ENCODE results near the gene MORC2. TPM values are rescaled to one million over a fixed set of nuclear protein-coding genes. Genes with fewer than 3 reads are reported as not detected.

The MORC2 gene
- total RNA-seq, 2 donors from 2014 or later = 16.7 to 27.5 TPM

DNA sequence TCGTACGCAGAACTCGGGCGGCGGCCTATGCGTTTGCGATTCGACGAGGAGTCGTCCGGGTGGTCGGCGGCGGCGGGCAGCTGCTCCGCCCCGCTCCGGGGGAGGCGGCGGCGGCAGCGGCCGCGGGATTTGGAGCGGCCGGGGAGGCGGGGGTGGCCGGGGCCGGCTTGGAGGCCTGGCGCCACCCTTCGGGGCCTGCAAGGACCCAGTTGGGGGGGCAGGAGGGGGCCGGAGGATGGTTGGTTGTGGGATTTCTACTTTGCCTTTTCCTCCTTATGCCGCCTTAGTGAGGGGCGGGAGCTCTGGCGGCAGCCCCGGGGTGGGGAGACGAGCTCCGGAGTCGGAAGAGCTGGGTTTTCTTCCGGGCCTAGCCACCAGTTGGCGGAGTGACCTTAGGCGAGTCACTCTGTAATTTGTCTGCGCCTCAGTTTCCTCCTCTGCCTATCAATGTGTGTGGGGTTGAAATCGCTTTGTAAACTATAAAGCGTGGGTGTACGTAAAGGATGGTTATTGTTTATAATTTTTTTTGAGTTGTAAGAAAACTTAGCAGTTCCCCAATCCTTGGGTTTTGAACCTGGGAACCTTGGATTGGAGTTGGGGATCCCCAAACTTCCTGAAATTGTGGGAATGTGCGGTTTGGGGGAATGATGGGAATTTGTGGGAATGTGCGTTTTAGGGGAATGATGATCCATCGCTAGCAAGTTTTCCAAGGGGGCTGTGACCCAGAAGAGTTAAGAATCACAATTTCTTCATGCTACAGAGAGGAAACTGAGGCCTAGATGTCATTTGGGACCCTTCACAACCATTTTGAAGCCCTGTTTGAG, 1.2 kb upstream of the MORC2 start:
- H3K9me3 ChIP-seq = peaks cover 48% of the 10 kb centered on the region
- H3K27me3 ChIP-seq (replicated peaks; ENCODE audit: insufficient read depth) = no peaks in the 10 kb centered on the region
- ATAC-seq (ENCODE audit: insufficient number of reproducible peaks, low FRiP score, low read depth) = no peak
- peaks cover 42% of the 10 kb centered on the region for H3K36me3 ChIP-seq
- peak overlapping the region; percentile 95 for H3K4me3 ChIP-seq
- peak overlapping the region; percentile 94 to 97 for H3K27ac ChIP-seq
- DNase-seq (ENCODE audit: low spot score) = no peak
- H3K4me1 ChIP-seq (ENCODE audit: control insufficient read depth in 1 of 2, low read depth in 2 of 2) = peaks cover 13 to 39% of the 10 kb centered on the region in 2 donors
- TF ChIP-seq, protein P1, sequence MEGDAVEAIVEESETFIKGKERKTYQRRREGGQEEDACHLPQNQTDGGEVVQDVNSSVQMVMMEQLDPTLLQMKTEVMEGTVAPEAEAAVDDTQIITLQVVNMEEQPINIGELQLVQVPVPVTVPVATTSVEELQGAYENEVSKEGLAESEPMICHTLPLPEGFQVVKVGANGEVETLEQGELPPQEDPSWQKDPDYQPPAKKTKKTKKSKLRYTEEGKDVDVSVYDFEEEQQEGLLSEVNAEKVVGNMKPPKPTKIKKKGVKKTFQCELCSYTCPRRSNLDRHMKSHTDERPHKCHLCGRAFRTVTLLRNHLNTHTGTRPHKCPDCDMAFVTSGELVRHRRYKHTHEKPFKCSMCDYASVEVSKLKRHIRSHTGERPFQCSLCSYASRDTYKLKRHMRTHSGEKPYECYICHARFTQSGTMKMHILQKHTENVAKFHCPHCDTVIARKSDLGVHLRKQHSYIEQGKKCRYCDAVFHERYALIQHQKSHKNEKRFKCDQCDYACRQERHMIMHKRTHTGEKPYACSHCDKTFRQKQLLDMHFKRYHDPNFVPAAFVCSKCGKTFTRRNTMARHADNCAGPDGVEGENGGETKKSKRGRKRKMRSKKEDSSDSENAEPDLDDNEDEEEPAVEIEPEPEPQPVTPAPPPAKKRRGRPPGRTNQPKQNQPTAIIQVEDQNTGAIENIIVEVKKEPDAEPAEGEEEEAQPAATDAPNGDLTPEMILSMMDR (IDR thresholded peaks at IDR 0.05) = no peak

DNA sequence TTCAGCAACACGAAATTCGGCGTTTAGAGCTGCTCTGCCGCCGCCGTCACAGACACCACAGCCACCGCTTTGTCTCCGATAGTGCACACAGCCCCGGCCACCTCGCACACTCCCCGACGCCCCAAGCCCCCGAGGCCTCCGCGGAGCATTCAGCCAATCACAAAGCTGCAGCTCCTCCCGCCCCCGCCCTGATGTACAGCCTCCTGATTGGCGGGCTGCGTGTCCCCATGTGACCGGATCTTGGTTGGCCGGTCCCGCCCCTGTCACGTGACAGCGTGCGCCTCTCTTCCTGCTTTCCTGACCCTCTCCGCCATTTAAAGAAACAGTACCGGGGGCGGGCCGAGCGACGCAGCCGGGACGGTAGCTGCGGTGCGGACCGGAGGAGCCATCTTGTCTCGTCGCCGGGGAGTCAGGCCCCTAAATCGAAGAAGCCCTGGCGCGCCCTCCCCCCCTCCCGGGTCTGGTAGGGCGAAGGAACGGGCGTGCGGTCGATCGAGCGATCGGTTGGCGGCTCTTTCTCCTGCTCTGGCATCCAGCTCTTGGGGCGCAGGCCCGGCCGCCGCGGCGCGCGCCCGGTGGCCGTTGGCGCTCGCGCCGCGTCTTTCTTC, 454 bp upstream of the MORC2 start, which contains the start of gene TUG1:
TUG1 (plus strand) TSS at position 342 of the 608 bp plus-strand sequence.
- peaks cover 13 to 46% of the 10 kb centered on the region in 2 donors for H3K4me1 ChIP-seq (ENCODE audit: control insufficient read depth in 1 of 2, low read depth in 2 of 2)
- H3K27ac ChIP-seq = peak within 1 kb of the TSS; percentile 94 to 97
- peak; percentile 95 for DNase-seq (ENCODE audit: low spot score)
- H3K4me3 ChIP-seq = peak within 1 kb of the TSS; percentile 95
- ATAC-seq (ENCODE audit: insufficient number of reproducible peaks, low FRiP score, low read depth) = peak; percentile 98
- TF ChIP-seq, protein P1 (IDR thresholded peaks at IDR 0.05) = no peak
- H3K27me3 ChIP-seq (replicated peaks; ENCODE audit: insufficient read depth) = no peaks in the 10 kb centered on the region
- H3K9me3 ChIP-seq = peaks cover 41% of the 10 kb centered on the region
- peaks cover 36% of the 10 kb centered on the region for H3K36me3 ChIP-seq

DNA sequence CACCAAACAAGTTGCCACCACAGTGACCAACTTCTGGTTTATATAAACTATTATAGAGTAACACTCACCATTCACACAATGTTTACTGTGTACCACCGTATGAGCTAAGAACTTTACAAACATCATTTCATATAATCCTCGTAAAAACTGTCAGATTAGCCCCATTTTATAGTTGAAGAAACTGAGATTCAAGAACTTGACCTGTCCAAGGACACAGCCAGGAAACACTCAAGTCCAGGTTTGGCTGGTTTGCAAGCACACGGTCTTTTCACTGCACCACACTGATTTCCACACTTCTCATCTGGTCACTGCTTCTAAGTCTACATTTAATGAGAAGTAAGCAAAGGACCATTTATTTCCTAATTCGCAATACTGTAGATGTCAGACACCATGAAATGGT, 3.7 kb downstream of the MORC2 start:
- Histone ChIP-seq H3K27me3 (replicated peaks; ENCODE audit: insufficient read depth) (no peaks in the 10 kb centered on the region), H3K27ac (no peak overlapping the region)
- no peak for DNase-seq (ENCODE audit: low spot score)

DNA sequence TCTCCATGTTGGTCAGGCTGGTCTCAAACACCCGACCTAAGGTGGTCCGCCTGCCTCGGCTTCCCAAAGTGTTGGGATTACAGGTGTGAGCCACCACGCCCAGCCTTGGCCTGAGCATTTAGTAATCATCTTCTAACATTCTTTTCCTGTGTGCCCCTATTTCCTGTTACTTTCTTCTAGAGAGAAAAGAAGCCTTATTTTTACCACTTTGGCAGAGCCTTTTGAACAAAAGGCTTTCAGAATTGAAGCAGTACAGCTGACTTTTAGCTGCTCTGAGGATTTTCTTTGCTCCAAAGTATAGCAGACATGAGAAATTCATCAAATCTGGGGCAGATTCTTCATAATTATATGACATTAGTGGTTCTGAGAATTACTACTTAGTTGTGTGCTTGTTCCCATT, 13.4 kb downstream of the MORC2 start:
- Histone ChIP-seq H3K9me3 (no peaks in the 10 kb centered on the region), H3K27me3 (replicated peaks; ENCODE audit: insufficient read depth) (no peaks in the 10 kb centered on the region), H3K36me3 (no peaks in the 10 kb centered on the region), H3K4me3 (no peak overlapping the region), H3K27ac (no peak overlapping the region), H3K4me1 (ENCODE audit: control insufficient read depth in 1 of 2, low read depth in 2 of 2) (peaks cover under 1 to 33% of the 10 kb centered on the region in 2 donors)
- ATAC-seq (ENCODE audit: insufficient number of reproducible peaks, low FRiP score, low read depth) = no peak
- TF ChIP-seq, protein P1 (IDR thresholded peaks at IDR 0.05) = no peak
- DNase-seq (ENCODE audit: low spot score) = no peak

More for the DNA sequence above, 3.7 kb downstream of the MORC2 start:
- H3K4me1 ChIP-seq (ENCODE audit: control insufficient read depth in 1 of 2, low read depth in 2 of 2) = peaks cover 0 to 46% of the 10 kb centered on the region in 2 donors
- ATAC-seq (ENCODE audit: insufficient number of reproducible peaks, low FRiP score, low read depth) = no peak
- TF ChIP-seq, protein P1 (IDR thresholded peaks at IDR 0.05) = no peak
- H3K9me3 ChIP-seq = peaks cover 4% of the 10 kb centered on the region
- no peak overlapping the region for H3K4me3 ChIP-seq
- H3K36me3 ChIP-seq = no peaks in the 10 kb centered on the region

GRCh38 chr22:30953206-30953605, 15.4 kb downstream of the MORC2 start:
- Histone ChIP-seq H3K36me3 (no peaks in the 10 kb centered on the region), H3K27ac (peak overlapping the region; percentile 26 to 95), H3K27me3 (replicated peaks; ENCODE audit: insufficient read depth) (no peaks in the 10 kb centered on the region), H3K9me3 (no peaks in the 10 kb centered on the region), H3K4me1 (ENCODE audit: control insufficient read depth in 1 of 2, low read depth in 2 of 2) (peaks cover 14 to 52% of the 10 kb centered on the region in 2 donors), H3K4me3 (no peak overlapping the region)
- TF ChIP-seq, protein P1 (IDR thresholded peaks at IDR 0.05) = no peak
- DNase-seq (ENCODE audit: low spot score) = no peak
- no peak for ATAC-seq (ENCODE audit: insufficient number of reproducible peaks, low FRiP score, low read depth)
